Neutrophil (primary cell): ENCODE data around the gene CCNL2.
A peak's percentile ranks its signal among the peaks of the same experiment; 100 is the strongest.

Experiments
- H3K27ac ChIP-seq: fragments of 200-600 bp; sonication (generic); 2 replicates; pipeline ENCODE4 v1.5.1; 2016; ENCODE audit warnings: mild to moderate bottlenecking, moderate library complexity
- H3K27me3 ChIP-seq: fragments of 200-600 bp; sonication (generic); 2 replicates; pipeline ENCODE4 v1.6.0; 2016; ENCODE audit warnings: mild to moderate bottlenecking
- H3K36me3 ChIP-seq: fragments of 200-600 bp; sonication (generic); 2 replicates; pipeline ENCODE4 v1.5.1; 2017
- H3K4me1 ChIP-seq, 2 experiments: fragments of 200-600 bp in 1 of 2; sonication (generic) in 1 of 2; 1 replicate in 1 of 2; 2 replicates in 1 of 2; pipeline versions ENCODE4 v1.5.1 to v1.6.1; 2013 to 2016; ENCODE audit warnings: low read depth in 1 of 2, low read length in 1 of 2, mild to moderate bottlenecking in 1 of 2, moderate library complexity in 1 of 2; ENCODE audit not compliant: control insufficient read depth in 1 of 2, insufficient read depth in 1 of 2
- H3K4me3 ChIP-seq, 2 experiments: fragments of 200-600 bp in 1 of 2; sonication (generic) in 1 of 2; 1 replicate in 1 of 2; 2 replicates in 1 of 2; pipeline ENCODE4 v1.5.1; 2013 to 2016; ENCODE audit warnings: low read depth in 1 of 2, low read length in 1 of 2, mild to moderate bottlenecking in 1 of 2, moderate library complexity in 1 of 2
- H3K9me3 ChIP-seq: fragments of 200-600 bp; sonication (generic); 2 replicates; pipeline ENCODE4 v1.5.1; 2016
- CTCF ChIP-seq: fragments of 200-600 bp; sonication (generic); IDR thresholded peaks from 2 replicates; pipeline ENCODE4 v1.5.1; 2016; ENCODE audit warnings: antibody characterized with exemption

CCNL2 gene

DNA sequence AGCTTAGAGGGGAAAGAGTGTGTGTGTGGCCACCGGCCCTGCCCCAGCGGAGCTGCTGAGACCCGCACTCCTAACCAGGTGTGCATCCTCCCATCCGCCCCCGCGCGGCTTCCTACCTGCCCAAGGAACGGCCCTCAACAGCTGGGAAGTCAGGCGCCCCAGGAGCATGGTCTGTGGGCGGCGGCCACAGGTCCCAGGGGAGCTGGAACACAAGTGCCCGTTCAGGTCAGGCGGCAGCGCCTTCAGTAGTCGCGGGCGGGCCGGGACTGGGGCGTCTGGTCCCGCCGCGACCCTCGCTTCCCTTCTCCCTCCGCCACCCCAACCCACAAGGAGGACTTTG lies 24.6 kb downstream of the CCNL2 start:
- peak overlapping the region; percentile 89 for H3K27ac ChIP-seq
- H3K4me3 ChIP-seq, result peak overlapping the region; percentile 92 to 93
- H3K36me3 ChIP-seq, result peaks cover 20% of the 10 kb centered on the region
- H3K27me3 ChIP-seq, result peaks cover 3% of the 10 kb centered on the region
- H3K9me3 ChIP-seq, result no peaks in the 10 kb centered on the region
- TF ChIP-seq CTCF, result no peak
- H3K4me1 ChIP-seq, result peaks cover 20 to 28% of the 10 kb centered on the region in 2 experiments

DNA sequence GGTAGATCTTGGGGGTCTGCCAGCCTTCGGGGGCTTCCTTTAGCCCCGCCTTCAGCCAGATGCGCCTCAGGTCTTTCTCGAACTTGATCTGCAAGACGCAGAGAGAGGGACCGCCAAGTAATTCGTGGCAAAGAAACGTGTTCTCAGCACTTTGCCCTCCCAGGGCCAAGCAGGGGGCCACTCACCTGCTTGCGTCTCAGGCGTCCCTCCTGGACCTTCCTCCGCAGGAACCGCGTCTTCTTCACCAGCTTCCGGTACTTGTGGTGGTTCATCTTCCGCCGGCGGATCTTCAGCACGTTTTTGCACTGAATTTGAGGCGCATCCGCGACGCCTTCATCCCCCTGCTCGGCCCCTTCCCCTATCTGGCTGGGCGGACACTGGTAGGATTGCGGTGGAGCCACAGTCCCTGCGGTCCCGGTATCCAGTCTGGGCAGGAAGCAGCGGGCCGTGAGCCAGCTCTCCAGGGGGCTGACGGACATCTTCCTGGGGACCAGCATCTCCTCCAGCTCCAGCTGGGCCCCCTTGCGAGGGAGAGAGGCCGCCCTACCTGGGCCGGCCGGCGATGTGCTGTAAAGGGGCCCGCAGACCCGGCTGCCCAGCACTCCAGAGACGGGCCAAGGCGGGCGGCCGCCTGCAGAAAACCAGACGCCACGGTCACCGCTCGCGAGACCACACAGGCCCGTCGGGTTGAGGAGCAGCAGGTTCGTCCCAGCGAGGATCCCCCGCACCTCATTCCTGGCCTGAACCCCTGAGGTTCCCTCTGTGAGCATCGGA lies 25.1 kb downstream of the CCNL2 start:
- Histone ChIP-seq H3K36me3 (peaks cover 20% of the 10 kb centered on the region), H3K27me3 (peaks cover 8% of the 10 kb centered on the region), H3K27ac (peak overlapping the region; percentile 89), H3K9me3 (no peaks in the 10 kb centered on the region), H3K4me3 (peak overlapping the region; percentile 92 to 93), H3K4me1 (peaks cover 20 to 28% of the 10 kb centered on the region in 2 experiments)
- TF ChIP-seq CTCF, result no peak

- Histone ChIP-seq H3K4me1 (peaks cover 20 to 28% of the 10 kb centered on the region in 2 experiments), H3K27ac (peak overlapping the region; percentile 4), H3K9me3 (no peaks in the 10 kb centered on the region), H3K27me3 (peaks cover 16% of the 10 kb centered on the region), H3K4me3 (no peak overlapping the region), H3K36me3 (peaks cover 20% of the 10 kb centered on the region)
- no peak for TF ChIP-seq CTCF
Measured at GRCh38 chr1:1373051-1373814, 25.9 kb downstream of the CCNL2 start.

DNA sequence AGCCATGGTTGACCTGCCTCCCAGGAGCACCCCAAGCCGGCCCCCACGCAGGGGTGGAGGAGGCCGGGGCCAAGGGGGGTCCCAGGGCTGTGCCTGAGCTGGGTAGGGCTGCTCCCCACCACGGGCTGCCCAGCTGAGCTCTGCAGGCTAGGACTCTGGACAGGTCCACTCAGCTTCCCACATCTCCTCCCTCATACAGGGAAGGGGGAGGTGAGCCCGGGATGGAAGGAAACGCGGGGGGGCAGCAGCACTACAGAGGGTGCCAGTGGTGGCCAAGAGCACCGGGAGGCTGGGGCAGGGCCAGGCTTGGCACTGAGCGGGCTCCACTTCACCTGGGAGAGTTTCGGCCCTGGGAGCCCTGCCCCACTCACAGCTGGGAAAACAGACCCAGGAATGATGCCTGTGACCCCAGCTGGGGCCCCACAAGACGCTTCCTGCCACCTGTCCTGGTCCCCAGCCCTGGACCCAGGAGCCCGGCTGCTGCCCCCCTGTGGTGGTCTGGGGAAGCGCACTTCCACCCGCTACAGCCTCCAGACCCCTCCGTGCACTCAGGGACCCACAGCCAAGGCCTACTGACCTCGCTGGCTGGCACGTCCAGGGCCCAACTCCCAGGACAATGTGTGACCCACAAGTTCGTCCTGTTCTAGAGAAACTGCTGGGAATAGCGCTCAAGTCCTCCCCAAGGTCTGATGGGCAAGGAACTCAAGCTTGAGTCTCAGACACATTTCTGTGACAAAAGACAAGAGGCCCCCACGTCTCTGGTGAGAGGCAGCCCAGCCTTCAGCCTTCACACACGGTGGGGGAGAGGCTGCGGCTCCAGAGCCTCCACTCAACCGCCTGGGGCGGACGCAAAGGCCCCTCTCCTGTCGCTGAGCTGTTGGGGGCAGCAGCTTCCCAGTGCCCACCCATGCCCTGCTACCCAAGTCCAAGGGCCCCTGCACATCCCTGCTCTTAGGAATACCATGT lies 27.1 kb downstream of the CCNL2 start:
- peak; percentile 84 for TF ChIP-seq CTCF
- H3K4me1 ChIP-seq, result peaks cover 20 to 28% of the 10 kb centered on the region in 2 experiments
- H3K27ac ChIP-seq, result peak overlapping the region; percentile 27
- H3K36me3 ChIP-seq, result peaks cover 20% of the 10 kb centered on the region
- peaks cover 17% of the 10 kb centered on the region for H3K27me3 ChIP-seq
- H3K4me3 ChIP-seq, result no peak overlapping the region
- no peaks in the 10 kb centered on the region for H3K9me3 ChIP-seq

- no peak for TF ChIP-seq CTCF
- H3K27me3 ChIP-seq, result peaks cover 17% of the 10 kb centered on the region
- H3K27ac ChIP-seq, result no peak overlapping the region
- H3K4me3 ChIP-seq, result no peak overlapping the region
- peaks cover 20 to 28% of the 10 kb centered on the region in 2 experiments for H3K4me1 ChIP-seq
- peaks cover 20% of the 10 kb centered on the region for H3K36me3 ChIP-seq
- no peaks in the 10 kb centered on the region for H3K9me3 ChIP-seq
Measured at GRCh38 chr1:1371364-1371745, 27.8 kb downstream of the CCNL2 start.
